Measurements from ENCODE around the gene PPP2R3B. TPM values are rescaled to one million over a fixed set of nuclear protein-coding genes. Genes with fewer than 3 reads are reported as not detected.
"Not testable (repeated sequence)": the region's sequence is repeated elsewhere in the genome, so short reads cannot be mapped to it uniquely, and the experiment has no call there.

Gene PPP2R3B
- total RNA-seq, 1 donor from 2014 or later, result 9.3 TPM

DNA sequence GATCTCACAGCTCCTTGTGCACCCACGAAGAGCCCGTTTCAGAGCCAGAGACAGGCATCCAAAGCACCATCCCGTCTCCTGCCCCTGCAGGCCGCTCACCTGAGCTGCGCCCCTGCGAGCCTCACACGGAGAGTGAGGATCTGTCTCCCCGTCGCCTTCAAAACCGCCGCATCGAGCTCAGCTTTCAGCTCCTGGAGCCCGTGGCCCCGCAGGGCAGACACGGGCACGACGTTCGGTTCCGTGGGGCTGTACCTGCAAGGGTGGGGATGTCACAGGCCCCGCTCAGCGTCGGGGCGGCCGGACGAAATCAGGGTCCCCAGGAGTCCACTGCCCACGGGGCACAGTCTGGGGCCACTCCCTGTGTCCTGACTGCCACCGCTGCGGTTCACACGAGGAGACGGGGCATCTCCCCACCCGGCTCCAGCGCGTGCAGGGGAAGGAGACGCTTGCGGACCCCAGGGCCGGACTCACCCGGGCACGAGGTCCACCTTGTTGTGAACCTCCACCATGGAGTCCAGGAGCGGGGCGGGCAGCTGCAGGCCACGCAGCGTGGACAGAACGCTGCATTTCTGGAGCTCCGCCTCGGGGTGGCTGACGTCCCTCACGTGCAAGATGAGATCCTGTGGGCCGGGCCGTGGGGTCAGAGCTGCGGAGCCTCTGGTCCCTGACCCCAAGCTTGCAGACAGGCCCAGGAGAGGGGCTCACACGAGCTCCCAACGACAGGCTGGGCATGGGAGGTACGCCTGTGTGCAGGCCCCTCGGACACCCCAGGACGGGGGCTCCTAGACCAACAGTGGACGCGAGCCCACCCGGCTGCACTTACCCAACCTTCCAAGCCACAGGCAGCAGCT is 79.2 kb downstream of the PPP2R3B start:
- no peak for ATAC-seq

DNA sequence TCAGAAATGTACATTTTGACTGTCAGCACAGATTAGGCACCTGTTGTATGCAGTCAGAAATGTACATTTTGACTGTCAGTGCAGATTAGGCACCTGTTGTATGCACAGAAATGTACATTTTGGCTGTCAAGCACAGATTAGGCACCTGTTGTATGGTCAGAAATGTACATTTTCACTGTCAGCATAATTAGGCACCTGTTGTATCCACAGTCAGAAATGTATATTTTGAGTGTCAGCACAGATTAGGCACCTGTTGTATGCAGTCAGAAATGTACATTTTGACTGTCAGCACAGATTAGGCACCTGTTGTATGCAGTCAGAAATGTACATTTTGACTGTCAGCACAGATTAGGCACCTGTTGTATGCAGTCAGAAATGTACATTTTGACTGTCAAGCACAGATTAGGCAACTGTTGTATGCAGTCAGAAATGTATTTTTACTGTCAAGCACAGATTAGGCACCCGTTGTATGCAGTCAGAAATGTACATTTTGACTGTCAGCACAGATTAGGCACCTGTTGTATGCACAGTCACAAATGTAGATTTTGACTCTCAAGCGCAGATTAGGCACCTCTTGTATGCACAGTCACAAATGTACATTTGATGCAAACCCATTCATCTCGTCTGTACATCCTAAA is 80.0 kb downstream of the PPP2R3B start:
- DNase-seq (ENCODE audit: low spot score); ATAC-seq: not testable (repeated sequence)

More for the DNA sequence above, 79.2 kb downstream of the PPP2R3B start:
- no peak for DNase-seq (ENCODE audit: low spot score)

DNA sequence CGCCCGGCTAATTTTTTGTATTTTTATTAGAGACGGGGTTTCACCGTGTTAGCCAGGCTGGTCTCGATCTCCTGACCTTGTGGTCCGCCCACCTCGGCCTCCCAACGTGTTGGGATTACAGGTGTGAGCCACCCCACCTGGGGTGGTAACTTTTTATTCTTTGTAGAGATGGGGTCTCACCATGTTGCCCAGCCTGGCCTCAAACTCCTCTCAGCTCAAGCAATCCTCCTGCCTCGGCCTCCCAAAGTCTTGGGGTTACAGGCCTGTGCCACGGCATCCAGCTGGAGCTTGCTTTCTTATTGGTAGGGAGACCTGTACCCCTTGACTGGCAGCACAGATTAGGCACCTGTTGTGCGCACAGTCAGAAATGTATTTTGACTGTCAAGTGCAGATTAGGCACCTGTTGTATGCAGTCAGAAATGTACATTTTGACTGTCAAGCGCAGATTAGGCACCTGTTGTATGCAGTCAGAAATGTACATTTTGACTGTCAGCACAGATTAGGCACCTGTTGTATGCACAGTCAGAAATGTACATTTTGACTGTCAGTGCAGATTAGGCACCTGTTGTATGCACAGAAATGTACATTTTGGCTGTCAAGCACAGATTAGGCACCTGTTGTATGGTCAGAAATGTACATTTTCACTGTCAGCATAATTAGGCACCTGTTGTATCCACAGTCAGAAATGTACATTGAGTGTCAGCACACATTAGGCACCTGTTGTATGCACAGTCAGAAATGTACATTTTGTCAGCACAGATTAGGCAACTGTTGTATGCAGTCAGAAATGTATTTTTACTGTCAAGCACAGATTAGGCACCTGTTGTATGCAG is 80.7 kb downstream of the PPP2R3B start:
- not testable (repeated sequence) for ATAC-seq; DNase-seq (ENCODE audit: low spot score)

DNA sequence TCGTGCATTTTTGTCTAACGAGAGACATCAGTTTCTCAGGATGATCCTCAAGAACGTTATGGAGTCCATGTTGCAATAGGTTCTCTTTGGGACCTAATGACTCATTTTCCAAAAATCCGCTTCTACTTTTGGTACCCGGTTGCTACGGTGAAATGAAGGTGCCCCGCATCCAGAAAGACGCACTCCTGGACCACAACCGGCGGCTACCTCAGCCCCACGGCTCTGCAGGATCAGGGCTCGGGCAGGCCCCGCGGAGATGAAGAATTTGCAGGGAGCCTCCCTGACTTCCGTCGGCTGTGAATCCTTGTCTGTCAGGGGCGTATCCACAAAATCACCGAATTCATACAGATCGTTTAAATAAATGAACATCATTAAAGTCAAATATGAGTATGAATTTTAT is 83.7 kb downstream of the PPP2R3B start:
- no peak for DNase-seq (ENCODE audit: low spot score)
- no peak for ATAC-seq

DNA sequence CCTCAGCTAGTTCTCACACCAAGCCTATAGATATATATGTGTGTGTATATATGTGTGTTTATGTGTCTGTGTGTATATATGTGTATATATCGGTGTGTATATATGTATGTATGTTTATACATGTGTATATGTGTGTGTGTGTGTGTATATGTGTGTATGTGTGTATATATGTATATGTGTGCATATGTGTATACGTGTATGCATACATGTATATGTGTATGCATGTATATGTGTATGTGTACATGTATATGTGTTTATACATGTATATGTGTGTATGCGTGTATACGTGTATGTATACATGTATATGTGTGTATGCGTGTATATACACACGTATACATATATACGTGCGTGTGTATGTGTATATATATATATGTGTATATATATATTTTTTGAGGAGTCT is 86.4 kb downstream of the PPP2R3B start:
- DNase-seq (ENCODE audit: low spot score) (no peak), ATAC-seq (no peak)

DNA sequence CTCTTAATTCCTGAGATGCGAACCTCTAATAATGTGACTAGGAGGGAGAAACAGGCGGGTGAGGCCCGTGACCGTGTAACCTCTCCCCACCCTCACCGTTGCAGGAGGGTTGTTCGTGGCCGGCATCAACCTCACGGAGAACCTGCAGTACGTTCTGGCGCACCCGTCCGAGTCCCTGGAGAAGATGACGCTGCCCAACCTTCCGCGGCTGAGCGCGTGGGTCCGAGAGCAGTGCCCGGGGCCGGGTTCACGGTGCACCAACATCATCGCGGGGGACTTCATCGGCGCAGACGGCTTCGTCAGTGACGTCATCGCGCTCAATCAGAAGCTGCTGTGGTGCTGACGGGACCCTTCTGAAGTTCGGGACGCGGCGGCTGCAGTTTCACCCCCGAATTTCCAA is 87.7 kb downstream of the PPP2R3B start:
- DNase-seq (ENCODE audit: low spot score) (no peak), ATAC-seq (no peak)

DNA sequence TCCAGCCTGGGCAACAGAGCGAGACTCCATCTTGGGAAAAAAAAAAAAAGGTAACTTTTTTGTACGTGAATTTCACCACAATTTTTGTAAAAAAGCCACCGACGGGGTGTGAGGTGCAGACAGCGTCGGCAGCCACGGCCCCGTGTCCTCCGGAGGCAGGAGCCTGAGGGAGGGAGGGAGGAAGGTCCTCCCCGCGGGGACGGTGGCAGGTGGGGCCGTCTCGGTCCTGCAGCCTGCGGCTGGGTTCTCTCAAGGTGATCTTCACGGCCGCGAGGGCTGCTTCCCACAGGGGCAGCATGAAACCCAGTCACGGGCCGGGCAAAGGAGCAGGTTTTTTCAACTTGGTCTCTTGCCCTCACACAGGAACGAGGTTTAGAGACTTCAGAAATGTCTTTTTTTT is 91.6 kb downstream of the PPP2R3B start:
- ATAC-seq (no peak), DNase-seq (ENCODE audit: low spot score) (no peak)

DNA sequence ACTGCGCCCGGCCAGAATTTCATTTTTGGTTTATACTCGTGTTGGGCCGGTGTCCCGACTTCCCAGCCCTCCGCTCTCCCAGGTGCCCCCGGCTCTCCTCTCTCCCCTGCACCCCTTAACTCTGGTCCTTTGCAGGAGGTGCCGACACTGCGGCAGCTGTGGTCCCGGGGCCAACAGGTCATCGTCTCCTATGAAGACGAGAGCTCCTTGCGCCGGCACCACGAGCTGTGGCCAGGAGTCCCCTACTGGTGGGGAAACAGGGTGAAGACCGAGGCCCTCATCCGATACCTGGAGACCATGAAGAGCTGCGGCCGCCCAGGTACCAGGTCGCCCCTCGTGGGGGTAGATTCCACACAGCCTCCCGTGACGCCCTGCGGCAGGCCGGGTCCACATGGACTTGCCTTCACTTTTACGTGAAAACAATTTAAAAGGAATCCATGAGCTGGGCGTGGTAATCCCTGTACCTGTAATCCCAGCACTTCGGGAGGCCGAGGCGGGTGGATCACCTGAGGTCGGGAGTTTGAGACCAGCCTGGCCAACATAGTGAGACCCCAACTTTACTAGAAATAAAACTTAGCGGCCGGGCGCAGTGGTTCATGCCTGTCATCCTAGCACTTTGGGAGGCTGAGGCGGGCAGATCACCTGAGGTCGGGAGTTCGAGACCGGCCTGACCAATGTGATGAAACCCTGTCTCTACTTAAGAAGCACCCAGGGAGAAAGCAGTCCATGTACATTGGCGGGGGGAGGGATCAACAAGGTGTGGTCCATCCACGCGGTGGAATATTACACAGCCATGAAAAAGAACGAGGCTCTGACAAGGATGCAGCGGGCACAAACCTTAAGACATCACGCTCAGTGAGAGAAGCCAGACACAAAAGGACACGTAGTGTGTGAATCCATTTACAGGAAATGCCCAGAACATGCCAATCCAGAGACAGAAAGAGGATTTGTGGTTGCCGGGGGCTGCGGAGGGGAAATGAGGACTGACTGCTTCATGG is 93.5 kb downstream of the PPP2R3B start:
- no peak for ATAC-seq
- no peak for DNase-seq (ENCODE audit: low spot score)

DNA sequence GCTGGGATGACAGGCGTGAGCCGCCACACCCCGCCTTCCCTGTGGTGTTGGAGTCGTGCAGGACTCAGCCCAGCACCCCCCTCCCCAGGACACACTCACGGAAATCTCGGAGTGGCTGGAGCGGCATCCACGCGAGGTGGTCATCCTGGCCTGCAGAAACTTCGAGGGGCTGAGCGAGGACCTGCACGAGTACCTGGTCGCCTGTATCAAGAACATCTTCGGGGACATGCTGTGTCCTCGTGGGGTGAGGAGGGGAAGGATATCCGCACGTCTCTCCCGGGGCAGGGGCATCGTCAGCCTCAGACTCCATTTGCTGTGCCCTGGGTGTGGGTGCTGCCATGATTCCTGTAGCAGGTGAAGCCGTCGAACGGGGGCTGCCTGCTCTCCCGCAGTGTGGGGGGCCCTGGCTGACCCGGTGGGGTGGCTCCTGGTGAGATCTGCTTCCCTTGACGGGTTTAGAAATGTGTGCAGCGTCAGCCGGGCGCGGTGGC is 95.3 kb downstream of the PPP2R3B start:
- ATAC-seq (no peak), DNase-seq (ENCODE audit: low spot score) (no peak)

DNA sequence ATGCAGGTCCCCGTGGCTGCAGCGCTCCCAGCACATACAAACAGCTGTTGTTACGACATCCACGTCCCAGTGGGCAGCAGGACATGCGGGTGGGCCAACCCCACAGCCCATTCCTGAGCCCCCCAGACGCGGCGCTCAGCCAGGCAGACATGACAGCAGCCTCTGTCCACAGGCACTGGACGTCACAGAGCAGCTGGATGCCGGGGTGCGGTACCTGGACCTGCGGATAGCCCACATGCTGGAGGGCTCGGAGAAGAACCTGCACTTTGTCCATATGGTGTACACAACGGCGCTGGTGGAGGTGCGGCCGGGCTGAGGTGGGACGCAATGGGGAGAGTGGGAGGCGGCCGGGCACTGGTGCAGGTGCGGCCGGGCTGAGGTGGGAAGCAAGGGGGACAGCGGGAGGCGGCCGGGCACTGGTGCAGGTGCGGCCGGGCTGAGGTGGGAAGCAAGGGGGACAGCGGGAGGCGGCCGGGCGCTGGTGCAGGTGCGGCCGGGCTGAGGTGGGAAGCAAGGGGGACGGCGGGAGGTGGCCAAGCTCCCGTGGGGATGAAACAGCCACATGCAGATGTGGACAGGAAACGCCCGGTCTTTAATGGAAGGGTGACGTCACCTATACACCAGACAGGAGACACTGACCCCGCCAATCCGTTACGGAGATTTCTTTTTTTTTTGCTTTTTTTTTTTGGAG is 96.1 kb downstream of the PPP2R3B start:
- DNase-seq (ENCODE audit: low spot score), result no peak
- ATAC-seq, result no peak

DNA sequence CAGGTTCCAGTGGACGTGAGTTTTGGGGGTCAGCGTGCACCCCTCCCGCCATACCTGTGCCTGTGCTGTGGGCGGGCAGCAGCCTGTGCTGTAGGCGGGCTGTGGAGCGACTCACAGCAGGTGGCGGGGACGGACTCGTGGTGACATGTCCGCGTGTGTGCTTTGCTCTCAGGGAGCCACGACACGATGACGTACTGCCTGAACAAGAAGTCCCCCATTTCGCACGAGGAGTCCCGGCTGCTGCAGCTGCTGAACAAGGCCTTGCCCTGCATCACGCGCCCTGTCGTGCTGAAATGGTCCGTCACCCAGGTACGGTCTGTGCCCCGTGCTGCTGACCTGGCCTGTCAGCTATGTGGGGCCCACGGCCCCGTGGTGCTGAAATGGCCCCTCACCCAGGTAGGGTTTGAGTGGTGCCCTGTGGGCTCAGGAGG is 98.1 kb downstream of the PPP2R3B start:
- ATAC-seq (no peak), DNase-seq (ENCODE audit: low spot score) (no peak)

DNA sequence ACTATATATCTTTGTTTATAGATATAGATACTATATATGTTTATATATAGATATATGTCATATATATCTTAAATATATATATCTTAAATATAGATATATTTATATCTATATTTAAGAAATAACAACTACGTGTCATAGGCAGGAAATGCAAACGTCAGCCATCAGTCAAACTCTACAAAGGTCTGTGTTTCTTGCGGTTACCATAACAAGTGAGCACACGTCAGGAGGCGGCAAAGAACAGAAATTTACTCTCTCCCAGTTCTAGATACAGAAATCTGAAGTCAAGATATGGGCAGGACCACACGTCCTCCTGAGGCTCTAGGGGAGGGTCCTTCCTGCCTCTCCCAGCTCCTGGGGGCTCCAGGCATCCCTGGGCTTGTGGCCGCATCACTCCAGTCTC is 99.0 kb downstream of the PPP2R3B start:
- no peak for DNase-seq (ENCODE audit: low spot score)
- ATAC-seq, result no peak

DNA sequence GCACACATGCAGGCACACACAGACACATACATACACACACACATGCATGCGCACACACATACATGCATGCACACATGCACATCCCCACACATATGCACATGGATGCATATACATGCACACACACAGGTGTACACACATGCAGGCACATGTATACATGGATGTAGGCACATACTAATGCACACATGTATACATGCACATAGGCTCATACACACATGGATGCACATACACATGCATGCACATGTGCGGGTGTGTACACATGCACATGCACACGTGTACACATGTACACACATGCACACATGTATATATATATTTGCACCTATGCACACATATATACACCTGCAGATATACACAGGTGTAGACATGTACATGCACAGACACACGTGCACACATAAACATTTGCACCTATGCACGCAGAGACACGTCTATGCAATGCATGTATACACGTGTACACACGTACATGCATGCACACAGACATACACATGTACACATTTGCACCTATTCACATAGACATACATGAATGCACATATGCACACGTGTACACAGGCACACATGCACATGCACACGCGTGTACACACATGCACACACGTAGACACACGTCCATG is 101.5 kb downstream of the PPP2R3B start:
- no peak for ATAC-seq

More for the DNA sequence above, 101.5 kb downstream of the PPP2R3B start:
- DNase-seq (ENCODE audit: low spot score), result no peak

Other genes with a start within 250 kb of the PPP2R3B start
- gene PLCXD1, start 105.5 kb downstream of the PPP2R3B start, total RNA-seq, result 11.4 TPM
- 31.7 TPM for gene GTPBP6, start 68.1 kb downstream of the PPP2R3B start, total RNA-seq
- not detected for gene SHOX, start 243.9 kb upstream of the PPP2R3B start, total RNA-seq